ENCODE measurements around the gene RAB3GAP2. TPM values are rescaled to one million over a fixed set of nuclear protein-coding genes. Genes with fewer than 3 reads are reported as not detected.
A peak's percentile ranks its signal among the peaks of the same experiment; 100 is the strongest.

The RAB3GAP2 gene, protein sequence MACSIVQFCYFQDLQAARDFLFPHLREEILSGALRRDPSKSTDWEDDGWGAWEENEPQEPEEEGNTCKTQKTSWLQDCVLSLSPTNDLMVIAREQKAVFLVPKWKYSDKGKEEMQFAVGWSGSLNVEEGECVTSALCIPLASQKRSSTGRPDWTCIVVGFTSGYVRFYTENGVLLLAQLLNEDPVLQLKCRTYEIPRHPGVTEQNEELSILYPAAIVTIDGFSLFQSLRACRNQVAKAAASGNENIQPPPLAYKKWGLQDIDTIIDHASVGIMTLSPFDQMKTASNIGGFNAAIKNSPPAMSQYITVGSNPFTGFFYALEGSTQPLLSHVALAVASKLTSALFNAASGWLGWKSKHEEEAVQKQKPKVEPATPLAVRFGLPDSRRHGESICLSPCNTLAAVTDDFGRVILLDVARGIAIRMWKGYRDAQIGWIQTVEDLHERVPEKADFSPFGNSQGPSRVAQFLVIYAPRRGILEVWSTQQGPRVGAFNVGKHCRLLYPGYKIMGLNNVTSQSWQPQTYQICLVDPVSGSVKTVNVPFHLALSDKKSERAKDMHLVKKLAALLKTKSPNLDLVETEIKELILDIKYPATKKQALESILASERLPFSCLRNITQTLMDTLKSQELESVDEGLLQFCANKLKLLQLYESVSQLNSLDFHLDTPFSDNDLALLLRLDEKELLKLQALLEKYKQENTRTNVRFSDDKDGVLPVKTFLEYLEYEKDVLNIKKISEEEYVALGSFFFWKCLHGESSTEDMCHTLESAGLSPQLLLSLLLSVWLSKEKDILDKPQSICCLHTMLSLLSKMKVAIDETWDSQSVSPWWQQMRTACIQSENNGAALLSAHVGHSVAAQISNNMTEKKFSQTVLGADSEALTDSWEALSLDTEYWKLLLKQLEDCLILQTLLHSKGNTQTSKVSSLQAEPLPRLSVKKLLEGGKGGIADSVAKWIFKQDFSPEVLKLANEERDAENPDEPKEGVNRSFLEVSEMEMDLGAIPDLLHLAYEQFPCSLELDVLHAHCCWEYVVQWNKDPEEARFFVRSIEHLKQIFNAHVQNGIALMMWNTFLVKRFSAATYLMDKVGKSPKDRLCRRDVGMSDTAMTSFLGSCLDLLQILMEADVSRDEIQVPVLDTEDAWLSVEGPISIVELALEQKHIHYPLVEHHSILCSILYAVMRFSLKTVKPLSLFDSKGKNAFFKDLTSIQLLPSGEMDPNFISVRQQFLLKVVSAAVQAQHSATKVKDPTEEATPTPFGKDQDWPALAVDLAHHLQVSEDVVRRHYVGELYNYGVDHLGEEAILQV (N-terminal part only)
- total RNA-seq (10 to 100 TPM; 16.2 to 45.0 (median 33.6) TPM), polyA plus RNA-seq (10 to 100 TPM in 1 of 3 donors, 1 to 10 TPM in 2; 8.0 to 33.4 (median 8.2) TPM)
- long read RNA-seq, donor 1, partial matches to known transcripts, result 0 of 1 reads
- long read RNA-seq, donor 1, other reads (novel, unspliced or antisense), result 0 of 1 reads
- long read RNA-seq, donor 2, result 0 reads
- long read RNA-seq, donor 3, result 0 reads
- long read RNA-seq, donor 4, partial matches to known transcripts, result 3 of 8 reads
- long read RNA-seq, donor 4, other reads (novel, unspliced or antisense), result 5 of 8 reads
- long read RNA-seq, donor 5, partial matches to known transcripts, result 3 of 14 reads
- long read RNA-seq, donor 5, other reads (novel, unspliced or antisense), result 11 of 14 reads
- long read RNA-seq, donor 6, partial matches to known transcripts, result 1 of 6 reads
- long read RNA-seq, donor 6, other reads (novel, unspliced or antisense), result 5 of 6 reads
- long read RNA-seq, donor 7, result 0 reads
- long read RNA-seq, donor 8, partial matches to known transcripts, result 169 of 170 reads
- long read RNA-seq, donor 8, other reads (novel, unspliced or antisense), result 0 of 170 reads
- long read RNA-seq, donor 9, partial matches to known transcripts, result 189 of 190 reads
- long read RNA-seq, donor 9, other reads (novel, unspliced or antisense), result 0 of 190 reads
- long read RNA-seq, donor 10, result 0 reads

DNA sequence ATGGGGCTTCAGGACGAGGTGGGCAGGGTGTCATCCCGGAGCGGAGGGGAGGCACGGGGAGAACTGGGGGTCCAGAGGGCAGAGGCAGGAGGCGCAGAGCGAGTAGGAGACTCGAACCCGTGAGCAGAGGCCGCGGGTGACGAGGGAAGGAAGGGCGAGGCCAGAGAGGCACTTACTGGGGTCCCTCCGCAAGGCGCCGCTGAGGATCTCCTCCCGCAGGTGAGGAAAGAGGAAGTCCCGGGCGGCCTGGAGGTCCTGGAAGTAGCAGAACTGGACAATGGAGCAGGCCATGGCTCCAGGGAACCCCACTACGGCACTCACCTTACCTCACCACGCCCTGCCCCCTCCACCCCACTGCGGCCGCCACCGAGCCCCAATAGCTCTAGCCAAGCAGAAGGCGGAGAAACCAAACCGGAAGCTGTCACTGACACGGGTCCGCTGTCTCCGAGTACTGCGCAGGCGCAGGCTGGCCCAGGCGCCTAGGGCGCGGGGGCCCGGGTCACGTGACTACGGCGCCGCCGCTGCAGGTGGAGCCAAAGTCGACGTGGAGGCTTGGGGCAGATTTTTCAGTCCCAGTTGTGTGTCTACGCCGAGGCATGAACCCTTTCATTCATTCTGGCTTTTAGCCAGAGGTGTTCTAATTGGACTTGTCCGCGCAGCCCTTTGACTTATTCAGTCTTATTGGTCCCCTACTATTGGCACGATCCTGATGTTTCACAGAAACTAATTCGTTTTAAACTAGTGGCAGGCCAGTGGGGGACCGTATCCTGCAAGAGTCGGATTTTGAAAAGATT is at the start of gene RAB3GAP2:
TSS of gene RAB3GAP2 (minus strand) at position 407 of the 794 bp plus-strand sequence. CDS start at position 291, 116 bp downstream.
- H3K4me3 ChIP-seq, result peak within 1 kb of the TSS; percentile 31 to 83 (median 80)
- TF ChIP-seq, protein P1, sequence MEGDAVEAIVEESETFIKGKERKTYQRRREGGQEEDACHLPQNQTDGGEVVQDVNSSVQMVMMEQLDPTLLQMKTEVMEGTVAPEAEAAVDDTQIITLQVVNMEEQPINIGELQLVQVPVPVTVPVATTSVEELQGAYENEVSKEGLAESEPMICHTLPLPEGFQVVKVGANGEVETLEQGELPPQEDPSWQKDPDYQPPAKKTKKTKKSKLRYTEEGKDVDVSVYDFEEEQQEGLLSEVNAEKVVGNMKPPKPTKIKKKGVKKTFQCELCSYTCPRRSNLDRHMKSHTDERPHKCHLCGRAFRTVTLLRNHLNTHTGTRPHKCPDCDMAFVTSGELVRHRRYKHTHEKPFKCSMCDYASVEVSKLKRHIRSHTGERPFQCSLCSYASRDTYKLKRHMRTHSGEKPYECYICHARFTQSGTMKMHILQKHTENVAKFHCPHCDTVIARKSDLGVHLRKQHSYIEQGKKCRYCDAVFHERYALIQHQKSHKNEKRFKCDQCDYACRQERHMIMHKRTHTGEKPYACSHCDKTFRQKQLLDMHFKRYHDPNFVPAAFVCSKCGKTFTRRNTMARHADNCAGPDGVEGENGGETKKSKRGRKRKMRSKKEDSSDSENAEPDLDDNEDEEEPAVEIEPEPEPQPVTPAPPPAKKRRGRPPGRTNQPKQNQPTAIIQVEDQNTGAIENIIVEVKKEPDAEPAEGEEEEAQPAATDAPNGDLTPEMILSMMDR (IDR thresholded peaks at IDR 0.05), result peak in 1 of 6 experiments; percentile 11
- TF ChIP-seq POLR2A (IDR thresholded peaks at IDR 0.05), result peak; percentile 59 to 76
- intact Hi-C loops (cut with DNase I), result no loop called here
- no peaks in the 10 kb centered on the region for H3K9me3 ChIP-seq (replicated peaks in 1 of 3)
- WGBS, 4 donors, result 0 to 1% (median 0%) methylated on average over 40 to 49 of the region's 49 CpGs
- DNase-seq, result peak; percentile 96 to 98 (median 97)
- peak within 1 kb of the TSS; percentile 36 to 95 (median 76) for H3K27ac ChIP-seq
- H3K4me1 ChIP-seq (replicated peaks in 1 of 2), result peaks cover 9 to 31% of the 10 kb centered on the region in 2 donors
- peaks cover 0 to 4% of the 10 kb centered on the region in 2 donors for H3K36me3 ChIP-seq (replicated peaks in 1 of 2)
- H3K27me3 ChIP-seq, result no peaks in the 10 kb centered on the region

DNA sequence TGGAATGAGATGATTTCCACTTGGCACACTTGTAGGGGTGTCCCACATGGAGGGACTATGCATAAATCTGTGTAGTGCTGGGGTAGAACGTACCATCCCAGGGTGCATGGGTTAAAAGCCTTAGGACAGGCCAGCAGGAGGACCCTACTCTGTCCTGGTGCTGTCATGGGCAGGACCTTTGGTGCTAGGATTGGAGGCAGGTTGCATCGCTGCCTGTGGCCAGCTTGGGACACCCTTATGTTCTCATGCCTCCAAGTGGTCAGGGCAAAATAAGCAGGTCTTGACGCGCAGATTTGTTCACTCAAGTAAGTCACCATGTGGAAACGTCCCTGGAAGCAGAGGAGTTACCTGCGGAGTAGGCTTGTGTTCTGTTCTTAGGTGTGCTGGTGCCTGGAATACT is 49.5 kb upstream of the RAB3GAP2 start:
- DNase-seq, result no peak
- 89 to 91% (median 90%) methylated on average over 6 of the region's 6 CpGs for WGBS, 4 donors

More for the DNA sequence above, 49.5 kb upstream of the RAB3GAP2 start:
- Histone ChIP-seq H3K27me3 (no peaks in the 10 kb centered on the region), H3K36me3 (replicated peaks in 1 of 2) (no peaks in the 10 kb centered on the region), H3K4me1 (replicated peaks in 1 of 2) (no peaks in the 10 kb centered on the region), H3K4me3 (no peak overlapping the region), H3K27ac (no peak overlapping the region), H3K9me3 (replicated peaks in 1 of 3) (no peaks in the 10 kb centered on the region)
- TF ChIP-seq, protein P1 (IDR thresholded peaks at IDR 0.05), result no peak
- no peak for TF ChIP-seq POLR2A (IDR thresholded peaks at IDR 0.05)
- intact Hi-C loops (cut with DNase I), result no loop called here
